Omental fat pad (tissue), 4 donors: Measurements from ENCODE around the gene PKP4. TPM values are rescaled to one million over a fixed set of nuclear protein-coding genes. Genes with fewer than 3 reads are reported as not detected.

Experiments
- ATAC-seq: fragments of 150-250 bp; one replicate; pipeline ENCODE4 v1.9.1; 2016; ENCODE audit warnings: mild to moderate bottlenecking, moderate library complexity; ENCODE audit not compliant: low FRiP score
- DNase-seq: peaks from one replicate; pipeline ENCODE4 v3.0.0-alpha.2; 2019; ENCODE audit warnings: low spot score
- total RNA-seq, 4 donors: library from RNA; depleted of rRNA; stranded (reverse); fragments of >200 nt; gene quantifications; one replicate each; pipeline ENCODE4 v1.1.0, GENCODE V29; 2016
- TF ChIP-seq, protein P1 (sequence below), 3 donors: fragments of 450-650 bp; IDR thresholded peaks; one replicate each; pipeline ENCODE4 v1.5.1; 2016 to 2017; ENCODE audit warnings: antibody characterized with exemption in 3 of 3, mild to moderate bottlenecking in 3 of 3, moderate library complexity in 2 of 3

The PKP4 gene
- total RNA-seq, 4 donors from 2014 or later, result 25.8 to 96.9 (median 56.2) TPM

DNA sequence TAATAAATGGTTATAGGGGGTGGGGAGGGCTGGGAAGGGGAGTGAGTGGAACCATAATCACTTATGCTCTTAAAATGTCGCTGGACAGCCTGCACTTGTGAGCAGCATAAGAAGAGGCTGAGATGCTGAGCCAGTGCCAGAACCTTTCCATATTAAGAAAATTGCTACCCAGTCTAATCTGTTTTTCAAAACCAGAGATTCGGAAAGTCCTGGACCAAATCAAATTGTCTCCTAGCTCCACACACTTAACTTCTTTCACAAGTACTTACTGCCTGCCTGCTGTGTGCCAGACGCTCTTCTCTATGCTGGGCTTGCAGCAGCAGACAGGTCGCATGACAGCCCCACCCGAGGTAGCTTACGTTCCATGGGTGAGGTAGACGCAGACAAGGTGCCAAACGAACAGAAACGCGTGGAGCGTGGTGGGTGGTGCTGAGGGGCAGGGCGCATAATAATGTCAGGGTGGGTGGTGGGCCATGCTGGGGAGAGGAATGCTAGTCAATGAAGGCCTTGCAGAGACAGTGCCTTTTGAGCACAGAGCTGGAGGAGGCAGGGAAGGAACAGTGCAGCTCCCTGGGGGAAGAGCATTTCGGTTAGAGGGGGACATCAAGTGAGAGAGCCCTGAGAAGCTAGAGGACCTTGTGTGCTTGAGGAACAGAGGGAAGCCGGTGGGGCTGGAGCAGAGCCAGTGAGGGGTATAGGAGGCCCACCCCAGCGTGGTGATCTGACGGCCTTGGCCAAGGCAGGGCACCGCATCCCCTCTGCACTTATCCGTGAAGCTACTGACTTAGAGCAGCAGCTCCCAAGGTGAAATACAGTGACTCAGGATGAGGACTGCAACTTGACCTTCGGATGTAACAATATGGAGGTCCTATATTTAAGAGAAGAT lies 214.9 kb downstream of the PKP4 start:
- no peak for ATAC-seq
- DNase-seq, result no peak
- TF ChIP-seq, protein P1, sequence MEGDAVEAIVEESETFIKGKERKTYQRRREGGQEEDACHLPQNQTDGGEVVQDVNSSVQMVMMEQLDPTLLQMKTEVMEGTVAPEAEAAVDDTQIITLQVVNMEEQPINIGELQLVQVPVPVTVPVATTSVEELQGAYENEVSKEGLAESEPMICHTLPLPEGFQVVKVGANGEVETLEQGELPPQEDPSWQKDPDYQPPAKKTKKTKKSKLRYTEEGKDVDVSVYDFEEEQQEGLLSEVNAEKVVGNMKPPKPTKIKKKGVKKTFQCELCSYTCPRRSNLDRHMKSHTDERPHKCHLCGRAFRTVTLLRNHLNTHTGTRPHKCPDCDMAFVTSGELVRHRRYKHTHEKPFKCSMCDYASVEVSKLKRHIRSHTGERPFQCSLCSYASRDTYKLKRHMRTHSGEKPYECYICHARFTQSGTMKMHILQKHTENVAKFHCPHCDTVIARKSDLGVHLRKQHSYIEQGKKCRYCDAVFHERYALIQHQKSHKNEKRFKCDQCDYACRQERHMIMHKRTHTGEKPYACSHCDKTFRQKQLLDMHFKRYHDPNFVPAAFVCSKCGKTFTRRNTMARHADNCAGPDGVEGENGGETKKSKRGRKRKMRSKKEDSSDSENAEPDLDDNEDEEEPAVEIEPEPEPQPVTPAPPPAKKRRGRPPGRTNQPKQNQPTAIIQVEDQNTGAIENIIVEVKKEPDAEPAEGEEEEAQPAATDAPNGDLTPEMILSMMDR (IDR thresholded peaks at IDR 0.05), result no peak

DNA sequence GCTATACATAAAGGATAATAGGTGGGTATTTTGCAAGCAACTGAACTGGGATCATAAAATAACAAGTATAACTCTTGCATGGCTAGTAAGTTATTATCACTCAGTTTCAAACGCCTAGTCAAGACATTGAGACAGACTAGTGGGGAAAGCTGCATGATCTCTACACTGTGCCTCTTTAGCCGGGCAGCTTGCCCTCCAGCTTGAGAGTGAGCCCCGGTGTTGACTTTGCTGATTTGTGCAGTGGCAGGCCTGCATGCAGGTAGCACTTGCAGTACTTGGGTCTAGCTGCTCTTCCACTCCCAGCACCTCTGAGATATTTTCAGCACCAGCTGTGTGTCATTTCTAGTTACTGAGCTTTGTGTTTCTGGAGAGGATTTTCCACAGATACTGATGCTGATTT lies 219.5 kb downstream of the PKP4 start:
- DNase-seq, result no peak
- TF ChIP-seq, protein P1 (IDR thresholded peaks at IDR 0.05), result no peak
- ATAC-seq, result no peak

DNA sequence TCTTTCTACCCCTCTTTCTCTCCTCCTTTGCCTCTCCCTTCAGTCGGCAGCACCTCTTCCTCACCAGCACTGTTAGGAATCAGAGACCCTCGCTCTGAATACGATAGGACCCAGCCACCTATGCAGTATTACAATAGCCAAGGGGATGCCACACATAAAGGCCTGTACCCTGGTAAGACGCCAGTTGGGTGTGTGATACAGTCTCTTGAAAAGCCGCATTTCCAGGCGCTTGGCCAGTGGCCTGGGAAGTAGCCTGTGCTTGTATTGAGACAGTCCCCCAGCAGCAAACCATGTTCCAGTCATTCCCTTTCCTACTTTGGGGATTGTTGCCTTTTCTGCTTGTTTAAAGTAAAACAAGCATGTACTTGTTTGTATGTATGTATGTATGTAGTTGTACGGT lies 219.9 kb downstream of the PKP4 start:
- TF ChIP-seq, protein P1 (IDR thresholded peaks at IDR 0.05), result no peak
- no peak for DNase-seq
- ATAC-seq, result no peak

DNA sequence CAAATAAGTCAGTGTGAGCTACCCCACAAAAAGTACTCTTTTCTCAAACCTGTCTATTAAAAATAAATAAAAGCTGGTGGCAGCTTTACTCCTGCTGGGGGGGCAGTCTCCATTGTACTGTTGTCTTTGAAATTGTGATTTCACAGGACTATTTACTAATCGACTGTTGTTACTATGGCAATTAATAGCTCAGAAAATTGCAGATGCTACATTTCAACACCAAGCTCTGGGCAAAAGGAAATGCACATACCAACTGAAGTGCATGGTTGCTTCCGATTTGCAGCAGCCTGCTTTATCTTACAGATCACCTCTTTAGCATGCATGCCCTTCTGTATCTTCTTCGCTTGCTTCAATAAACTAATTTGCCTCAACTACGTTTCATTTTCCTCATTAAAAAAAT lies 220.8 kb downstream of the PKP4 start:
- DNase-seq, result no peak

DNA sequence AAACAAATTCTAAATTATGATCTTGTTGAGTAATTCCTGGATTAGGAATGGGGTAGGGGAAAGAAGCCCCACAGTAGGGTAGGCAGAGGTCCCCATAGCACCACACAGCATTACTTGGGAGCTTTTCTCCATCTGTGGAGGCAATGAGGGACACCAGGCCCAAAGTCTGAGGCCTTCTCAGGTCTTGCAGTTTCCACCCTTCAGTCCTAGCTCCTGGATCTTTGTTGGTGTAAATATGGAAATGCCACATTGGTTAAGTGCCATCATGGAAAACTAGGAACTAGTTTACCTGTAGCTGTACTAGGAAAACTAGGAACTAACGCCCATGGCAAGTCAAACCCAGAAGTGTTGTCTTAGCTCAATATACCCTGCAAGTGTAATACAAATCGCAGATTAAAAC lies 225.1 kb downstream of the PKP4 start:
- DNase-seq (no peak), ATAC-seq (no peak)
- TF ChIP-seq, protein P1 (IDR thresholded peaks at IDR 0.05), result no peak

More for the DNA sequence above, 220.8 kb downstream of the PKP4 start:
- no peak for ATAC-seq
- TF ChIP-seq, protein P1 (IDR thresholded peaks at IDR 0.05), result no peak

DNA sequence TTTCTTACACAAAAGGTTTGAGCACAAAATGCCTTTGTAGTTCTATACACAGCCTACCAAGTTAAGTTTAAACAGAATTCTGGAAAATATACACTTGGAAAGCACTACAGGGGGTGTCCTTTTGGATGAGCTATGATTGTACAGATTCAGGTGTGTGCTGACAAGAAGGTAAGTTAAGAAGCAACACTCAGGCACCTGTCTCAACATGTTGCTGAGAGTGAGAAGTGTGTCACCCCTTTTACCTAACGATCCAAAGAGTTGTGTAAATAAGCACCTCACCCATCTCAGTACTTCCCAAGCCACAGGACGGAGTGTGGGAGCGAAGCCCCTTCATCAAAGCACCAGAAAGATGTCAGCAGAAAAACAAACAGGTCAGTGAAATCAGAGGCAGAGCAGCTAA lies 228.9 kb downstream of the PKP4 start:
- no peak for ATAC-seq
- TF ChIP-seq, protein P1 (IDR thresholded peaks at IDR 0.05), result no peak
- DNase-seq, result no peak

DNA sequence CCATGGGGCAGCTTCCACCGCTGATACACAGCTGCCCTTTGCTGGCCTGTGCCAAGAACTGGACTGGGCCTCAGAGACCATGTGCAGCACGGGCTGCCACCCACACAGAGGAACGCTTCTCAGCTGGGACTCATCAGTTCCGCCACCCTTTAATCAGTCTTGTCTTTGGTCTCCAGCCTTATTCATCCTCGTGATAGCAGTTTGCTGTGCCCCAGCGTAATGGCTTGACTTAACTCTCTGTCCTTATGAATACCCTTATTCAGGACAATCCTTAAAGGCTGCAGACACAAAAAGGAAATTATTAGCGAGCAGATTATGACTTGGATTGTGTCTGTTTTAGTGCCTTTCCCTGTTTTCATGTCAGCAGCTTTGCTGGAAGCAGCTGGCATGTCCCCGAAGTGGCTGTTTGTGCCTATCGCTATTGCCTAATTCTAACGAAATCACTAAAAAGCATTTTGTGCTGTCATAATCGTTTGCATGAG lies 229.5 kb downstream of the PKP4 start:
- DNase-seq (no peak), ATAC-seq (peak; percentile 55)
- TF ChIP-seq, protein P1 (IDR thresholded peaks at IDR 0.05), result no peak
